Fibroblast of mammary gland (primary cell): Measurements from ENCODE around the gene SMAD3.

Experiments
- DNase-seq: peaks from one replicate; pipeline ENCODE4 v3.0.0-alpha.2; 2010; ENCODE audit warnings: low read depth
- H3K4me3 ChIP-seq: 2 replicates; pipeline ENCODE4 v1.5.1; 2011; ENCODE audit warnings: low read depth, mild to moderate bottlenecking, low read length, moderate library complexity; ENCODE audit not compliant: control insufficient read depth
- TF ChIP-seq, protein P1 (sequence below): conservative IDR thresholded peaks from 2 replicates; pipeline ENCODE4 v1.5.1; 2011; ENCODE audit warnings: low read depth, low read length, inconsistent platforms; ENCODE audit not compliant: control insufficient read depth, insufficient read depth

SMAD3 gene

DNA sequence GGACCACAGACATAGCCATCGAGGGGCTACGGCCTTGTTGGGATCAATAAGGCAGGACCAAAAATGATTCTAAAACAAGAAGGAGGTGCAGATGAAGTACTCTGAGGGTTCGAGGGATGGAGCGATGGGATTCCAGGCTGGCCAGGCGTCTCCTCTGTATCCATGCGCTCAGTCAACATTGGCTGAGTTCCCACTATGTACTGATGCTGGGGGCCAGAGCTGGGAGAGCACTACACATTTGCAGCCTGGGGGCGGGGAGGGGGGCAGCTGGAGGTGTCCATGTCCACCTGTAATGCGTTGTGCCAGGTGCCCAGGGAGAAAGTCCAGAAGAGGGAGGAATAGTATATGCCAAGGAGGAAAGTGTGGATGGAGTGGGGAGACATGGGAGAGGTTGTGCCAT, 107.6 kb downstream of the SMAD3 start:
- no peak for DNase-seq
- TF ChIP-seq, protein P1, sequence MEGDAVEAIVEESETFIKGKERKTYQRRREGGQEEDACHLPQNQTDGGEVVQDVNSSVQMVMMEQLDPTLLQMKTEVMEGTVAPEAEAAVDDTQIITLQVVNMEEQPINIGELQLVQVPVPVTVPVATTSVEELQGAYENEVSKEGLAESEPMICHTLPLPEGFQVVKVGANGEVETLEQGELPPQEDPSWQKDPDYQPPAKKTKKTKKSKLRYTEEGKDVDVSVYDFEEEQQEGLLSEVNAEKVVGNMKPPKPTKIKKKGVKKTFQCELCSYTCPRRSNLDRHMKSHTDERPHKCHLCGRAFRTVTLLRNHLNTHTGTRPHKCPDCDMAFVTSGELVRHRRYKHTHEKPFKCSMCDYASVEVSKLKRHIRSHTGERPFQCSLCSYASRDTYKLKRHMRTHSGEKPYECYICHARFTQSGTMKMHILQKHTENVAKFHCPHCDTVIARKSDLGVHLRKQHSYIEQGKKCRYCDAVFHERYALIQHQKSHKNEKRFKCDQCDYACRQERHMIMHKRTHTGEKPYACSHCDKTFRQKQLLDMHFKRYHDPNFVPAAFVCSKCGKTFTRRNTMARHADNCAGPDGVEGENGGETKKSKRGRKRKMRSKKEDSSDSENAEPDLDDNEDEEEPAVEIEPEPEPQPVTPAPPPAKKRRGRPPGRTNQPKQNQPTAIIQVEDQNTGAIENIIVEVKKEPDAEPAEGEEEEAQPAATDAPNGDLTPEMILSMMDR = no peak
- no peak overlapping the region for H3K4me3 ChIP-seq

- DNase-seq = no peak
- TF ChIP-seq, protein P1 = no peak
- no peak overlapping the region for H3K4me3 ChIP-seq
Measured at GRCh38 chr15:67173786-67174185, 108.4 kb downstream of the SMAD3 start.

DNA sequence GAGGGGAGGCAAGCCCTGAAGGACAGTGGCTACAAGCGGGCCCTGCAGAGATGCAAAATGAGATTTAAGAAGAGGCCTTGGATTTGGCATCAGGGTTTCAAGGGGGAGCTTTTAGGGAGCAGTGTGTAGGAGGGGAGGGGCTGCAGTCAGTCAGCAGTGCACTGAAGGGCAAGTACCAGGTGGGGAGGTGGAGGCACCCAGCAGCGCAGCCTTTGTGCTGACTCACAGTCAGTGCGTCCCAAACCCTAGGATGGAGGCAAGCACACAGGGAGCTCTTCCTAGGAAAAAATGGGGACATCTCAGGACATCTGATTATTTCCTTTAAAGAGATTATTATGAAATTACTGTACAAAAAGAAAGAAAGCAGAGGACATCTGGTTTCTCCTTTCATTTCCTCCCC, 109.0 kb downstream of the SMAD3 start:
- H3K4me3 ChIP-seq = no peak overlapping the region
- DNase-seq = no peak
- TF ChIP-seq, protein P1 = no peak

GRCh38 chr15:67174864-67175573, 109.6 kb downstream of the SMAD3 start:
- TF ChIP-seq, protein P1 = no peak
- H3K4me3 ChIP-seq = no peak overlapping the region
- no peak for DNase-seq

DNA sequence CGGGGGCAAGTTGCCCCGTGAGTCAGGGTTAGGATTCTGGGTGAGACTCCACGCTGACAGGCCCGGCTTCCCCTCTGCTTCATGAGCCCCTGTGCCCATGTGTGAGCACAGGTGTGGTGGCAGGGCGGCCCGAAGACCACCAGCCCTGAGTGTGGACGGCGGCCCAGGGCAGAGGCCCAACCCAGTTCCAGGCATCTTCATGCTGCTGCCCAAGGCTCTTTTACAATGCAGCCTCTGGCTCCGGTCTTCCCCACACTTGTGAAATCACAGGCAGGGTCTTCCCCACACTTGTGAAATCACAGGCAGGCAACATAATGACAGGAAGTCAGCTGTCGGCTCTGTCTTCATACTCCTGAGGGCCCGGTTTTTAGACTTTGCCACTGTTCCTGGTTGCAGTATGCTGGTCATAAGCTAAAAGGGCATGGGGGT, 110.3 kb downstream of the SMAD3 start:
- DNase-seq = peak; percentile 54
- no peak overlapping the region for H3K4me3 ChIP-seq
- TF ChIP-seq, protein P1 = no peak

DNA sequence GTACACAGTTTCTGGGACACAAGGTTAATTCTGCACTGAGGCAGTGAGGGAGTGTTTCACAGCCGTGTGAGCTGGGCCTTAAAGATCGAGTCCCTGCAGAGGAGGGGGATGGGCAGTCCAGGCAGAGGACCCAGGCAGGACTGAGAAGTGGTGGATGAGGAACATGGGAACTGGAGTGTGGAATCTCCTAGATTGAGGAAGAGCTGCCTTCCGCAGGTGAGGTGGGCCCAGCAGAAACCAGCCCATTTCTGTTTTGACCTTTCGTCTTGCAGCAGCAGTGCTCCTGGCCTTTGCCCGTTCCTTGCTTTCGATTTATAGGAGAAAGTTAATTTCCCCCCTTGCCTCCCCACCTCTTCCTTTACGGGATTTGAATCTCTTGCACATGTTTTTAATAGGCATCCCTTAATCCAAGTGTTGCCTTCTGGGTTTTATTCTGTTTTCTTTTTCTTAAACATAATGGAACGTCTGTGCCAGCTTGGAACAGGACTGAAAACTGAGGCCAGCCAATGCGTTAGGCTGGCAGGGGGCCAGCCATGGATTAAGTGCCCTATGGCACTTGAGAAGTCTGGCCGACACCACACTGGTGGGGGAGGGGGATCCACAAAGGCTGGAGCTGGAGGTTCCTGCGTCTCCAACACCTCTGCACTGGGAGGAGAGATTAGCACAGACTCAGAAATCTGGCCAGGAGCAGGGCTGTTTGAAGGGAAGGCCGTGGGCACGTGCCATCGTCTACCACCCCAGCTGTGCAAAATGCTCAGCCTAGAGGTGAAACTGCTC, 111.0 kb downstream of the SMAD3 start:
- TF ChIP-seq, protein P1 = no peak
- no peak for DNase-seq
- no peak overlapping the region for H3K4me3 ChIP-seq
